Ishikawa (cell line): ENCODE results near the gene CEP78.

Source experiments
- CEBPB ChIP-seq: IDR thresholded peaks from 2 replicates; pipeline ENCODE4 v1.6.1; 2012
- CREB1 ChIP-seq: IDR thresholded peaks from 2 replicates; pipeline ENCODE4 v1.6.1; 2012; ENCODE audit warnings: low read depth
- EGR1 ChIP-seq: IDR thresholded peaks from 2 replicates; pipeline ENCODE4 v1.6.1; 2012
- EP300 ChIP-seq: IDR thresholded peaks from 2 replicates; pipeline ENCODE4 v1.6.1; 2012; ENCODE audit warnings: borderline replicate concordance
- FOXM1 ChIP-seq: IDR thresholded peaks from 2 replicates; pipeline ENCODE4 v1.6.1; 2012; ENCODE audit warnings: low read depth, borderline replicate concordance
- NFIC ChIP-seq: IDR thresholded peaks from 2 replicates; pipeline ENCODE4 v1.6.1; 2012
- RAD21 ChIP-seq: IDR thresholded peaks from 2 replicates; pipeline ENCODE4 v1.6.1; 2012; ENCODE audit warnings: low read depth
- TAF1 ChIP-seq: IDR thresholded peaks from 2 replicates; pipeline ENCODE4 v1.6.1; 2012; ENCODE audit warnings: low read depth, mild to moderate bottlenecking
- TCF12 ChIP-seq: IDR thresholded peaks from 2 replicates; pipeline ENCODE4 v1.6.1; 2012; ENCODE audit warnings: low read depth
- TEAD4 ChIP-seq: IDR thresholded peaks from 2 replicates; pipeline ENCODE4 v1.6.1; 2012
- YY1 ChIP-seq: IDR thresholded peaks from 2 replicates; pipeline ENCODE4 v1.6.1; 2012; ENCODE audit warnings: low read depth
- ZBTB7A ChIP-seq: IDR thresholded peaks from 2 replicates; pipeline ENCODE4 v1.6.1; 2012; ENCODE audit warnings: low read depth
- TF ChIP-seq, protein P1 (sequence below): IDR thresholded peaks from 2 replicates; pipeline ENCODE4 v1.6.1; 2012; ENCODE audit warnings: low read depth, mild to moderate bottlenecking
- TF ChIP-seq, protein P2 (sequence below): IDR thresholded peaks from 2 replicates; pipeline ENCODE4 v1.6.1; 2012
- TF ChIP-seq, protein P3 (sequence below): IDR thresholded peaks from 2 replicates; pipeline ENCODE4 v1.6.1; 2012

The CEP78 gene

DNA sequence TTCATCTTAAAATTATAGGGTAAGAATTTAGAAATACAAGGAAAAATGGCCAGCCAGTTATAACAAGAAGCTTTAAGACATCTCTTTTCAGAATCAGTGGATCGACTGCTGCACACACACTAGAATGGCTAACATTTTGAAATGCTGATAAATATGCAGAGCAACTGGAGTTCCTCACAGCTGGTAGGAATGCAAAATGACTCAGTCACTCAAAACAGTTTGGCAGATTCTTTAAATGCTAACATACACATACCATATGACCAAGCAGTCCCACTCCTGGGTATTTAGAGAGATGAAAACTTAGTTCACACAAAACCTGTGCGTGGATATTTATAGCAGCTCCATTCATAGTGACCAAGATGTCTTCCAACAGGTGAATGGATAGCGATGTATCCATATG, 37.9 kb downstream of the CEP78 start:
- no peak for TF ChIP-seq CREB1
- no peak for TF ChIP-seq EGR1
- no peak for TF ChIP-seq ZBTB7A
- TF ChIP-seq YY1: no peak
- TF ChIP-seq TEAD4: no peak
- TF ChIP-seq, protein P1, sequence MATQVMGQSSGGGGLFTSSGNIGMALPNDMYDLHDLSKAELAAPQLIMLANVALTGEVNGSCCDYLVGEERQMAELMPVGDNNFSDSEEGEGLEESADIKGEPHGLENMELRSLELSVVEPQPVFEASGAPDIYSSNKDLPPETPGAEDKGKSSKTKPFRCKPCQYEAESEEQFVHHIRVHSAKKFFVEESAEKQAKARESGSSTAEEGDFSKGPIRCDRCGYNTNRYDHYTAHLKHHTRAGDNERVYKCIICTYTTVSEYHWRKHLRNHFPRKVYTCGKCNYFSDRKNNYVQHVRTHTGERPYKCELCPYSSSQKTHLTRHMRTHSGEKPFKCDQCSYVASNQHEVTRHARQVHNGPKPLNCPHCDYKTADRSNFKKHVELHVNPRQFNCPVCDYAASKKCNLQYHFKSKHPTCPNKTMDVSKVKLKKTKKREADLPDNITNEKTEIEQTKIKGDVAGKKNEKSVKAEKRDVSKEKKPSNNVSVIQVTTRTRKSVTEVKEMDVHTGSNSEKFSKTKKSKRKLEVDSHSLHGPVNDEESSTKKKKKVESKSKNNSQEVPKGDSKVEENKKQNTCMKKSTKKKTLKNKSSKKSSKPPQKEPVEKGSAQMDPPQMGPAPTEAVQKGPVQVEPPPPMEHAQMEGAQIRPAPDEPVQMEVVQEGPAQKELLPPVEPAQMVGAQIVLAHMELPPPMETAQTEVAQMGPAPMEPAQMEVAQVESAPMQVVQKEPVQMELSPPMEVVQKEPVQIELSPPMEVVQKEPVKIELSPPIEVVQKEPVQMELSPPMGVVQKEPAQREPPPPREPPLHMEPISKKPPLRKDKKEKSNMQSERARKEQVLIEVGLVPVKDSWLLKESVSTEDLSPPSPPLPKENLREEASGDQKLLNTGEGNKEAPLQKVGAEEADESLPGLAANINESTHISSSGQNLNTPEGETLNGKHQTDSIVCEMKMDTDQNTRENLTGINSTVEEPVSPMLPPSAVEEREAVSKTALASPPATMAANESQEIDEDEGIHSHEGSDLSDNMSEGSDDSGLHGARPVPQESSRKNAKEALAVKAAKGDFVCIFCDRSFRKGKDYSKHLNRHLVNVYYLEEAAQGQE: no peak
- TF ChIP-seq RAD21: no peak
- TF ChIP-seq, protein P2, sequence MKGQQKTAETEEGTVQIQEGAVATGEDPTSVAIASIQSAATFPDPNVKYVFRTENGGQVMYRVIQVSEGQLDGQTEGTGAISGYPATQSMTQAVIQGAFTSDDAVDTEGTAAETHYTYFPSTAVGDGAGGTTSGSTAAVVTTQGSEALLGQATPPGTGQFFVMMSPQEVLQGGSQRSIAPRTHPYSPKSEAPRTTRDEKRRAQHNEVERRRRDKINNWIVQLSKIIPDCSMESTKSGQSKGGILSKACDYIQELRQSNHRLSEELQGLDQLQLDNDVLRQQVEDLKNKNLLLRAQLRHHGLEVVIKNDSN: no peak
- no peak for TF ChIP-seq TCF12
- TF ChIP-seq, protein P3, sequence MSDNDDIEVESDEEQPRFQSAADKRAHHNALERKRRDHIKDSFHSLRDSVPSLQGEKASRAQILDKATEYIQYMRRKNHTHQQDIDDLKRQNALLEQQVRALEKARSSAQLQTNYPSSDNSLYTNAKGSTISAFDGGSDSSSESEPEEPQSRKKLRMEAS: no peak
- TF ChIP-seq CEBPB: no peak
- TF ChIP-seq NFIC: no peak
- TF ChIP-seq EP300: no peak

DNA sequence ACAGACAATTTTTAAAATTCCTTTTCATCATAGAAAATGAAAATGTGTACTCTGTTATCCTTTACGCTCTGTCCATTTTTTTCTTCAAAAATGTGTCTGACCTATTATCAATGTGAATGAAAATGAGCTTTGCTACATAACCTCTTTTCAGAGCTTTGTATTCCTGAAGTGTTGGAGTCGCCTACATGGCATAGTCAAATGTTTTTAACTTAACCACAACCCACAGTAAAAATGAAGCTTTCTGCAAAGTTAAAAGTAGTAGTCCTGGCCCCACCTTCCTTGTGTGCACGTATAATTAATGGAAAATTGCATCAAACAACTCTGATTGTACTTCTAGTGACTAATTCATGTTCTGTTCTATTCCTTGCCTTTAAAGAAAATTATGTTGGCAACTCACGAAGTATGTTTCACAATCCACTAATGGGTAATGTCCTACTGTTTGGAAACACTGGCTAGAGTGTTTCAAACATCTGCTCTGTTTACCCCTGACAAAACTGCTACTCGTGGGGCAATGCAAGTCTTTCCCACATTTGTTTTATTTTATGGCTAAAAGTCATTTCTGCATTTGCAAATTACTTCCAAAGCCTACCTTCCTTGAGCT, 42.4 kb downstream of the CEP78 start:
- TF ChIP-seq CEBPB (no peak), YY1 (no peak), ZBTB7A (no peak), CREB1 (no peak), TCF12 (no peak), RAD21 (no peak), TEAD4 (no peak), TAF1 (no peak), FOXM1 (no peak), EGR1 (no peak), NFIC (no peak), EP300 (no peak)
- TF ChIP-seq, protein P3: no peak
- TF ChIP-seq, protein P1: no peak
- TF ChIP-seq, protein P2: no peak

DNA sequence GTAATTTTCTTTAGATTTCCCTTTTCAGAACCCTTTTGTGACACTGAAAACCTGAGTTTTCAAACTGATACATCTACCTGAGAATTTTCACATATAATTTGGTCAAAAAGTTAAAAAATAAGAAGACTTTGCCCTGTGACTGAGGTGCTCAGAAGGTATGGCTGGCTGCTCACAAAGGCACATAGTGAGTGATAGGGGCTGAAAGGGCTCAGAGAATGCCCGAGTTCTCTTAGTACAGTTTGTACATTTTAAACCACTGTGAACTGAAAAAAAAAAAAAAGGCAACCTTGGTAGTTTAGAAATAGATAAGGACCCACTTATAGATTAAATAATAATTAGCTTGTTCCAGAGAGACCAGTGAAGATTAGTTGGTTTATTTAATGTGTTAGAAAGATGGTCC, 42.9 kb downstream of the CEP78 start:
- no peak for TF ChIP-seq YY1
- no peak for TF ChIP-seq EP300
- no peak for TF ChIP-seq TEAD4
- no peak for TF ChIP-seq ZBTB7A
- no peak for TF ChIP-seq TAF1
- TF ChIP-seq, protein P2: no peak
- TF ChIP-seq TCF12: no peak
- TF ChIP-seq, protein P1: no peak

DNA sequence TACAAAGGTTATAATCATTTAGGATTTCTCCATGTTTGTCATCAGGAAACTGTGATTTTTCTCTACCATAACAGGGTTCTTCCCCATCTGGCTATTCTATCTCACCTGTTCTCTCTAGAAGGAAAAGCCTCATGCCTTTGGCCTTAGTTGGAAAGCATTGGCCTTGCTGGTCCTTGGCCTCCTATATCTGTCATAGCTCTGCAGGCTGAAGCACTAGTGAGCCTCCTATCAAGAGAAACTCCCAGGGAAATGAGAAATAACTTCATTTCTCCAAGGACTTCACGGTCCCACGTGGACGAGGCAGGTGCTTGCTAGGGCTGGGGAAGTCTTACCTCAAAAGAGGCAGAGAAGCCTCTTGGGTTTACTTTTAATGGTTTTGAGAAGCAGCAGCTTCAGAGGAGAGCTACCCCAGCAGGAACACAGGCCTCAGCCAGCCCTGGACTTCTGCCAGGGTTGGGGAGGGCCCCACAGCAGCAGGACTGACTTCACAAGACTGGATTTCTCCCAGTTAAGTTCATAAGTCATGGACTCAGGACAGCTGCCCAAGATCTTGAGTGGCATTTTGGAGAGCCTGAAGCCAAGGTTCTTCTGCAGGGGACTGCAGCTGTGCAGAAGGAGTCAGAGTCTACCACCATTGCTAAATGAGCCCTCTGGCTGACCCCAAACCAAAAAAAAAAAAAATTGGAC, 45.2 kb downstream of the CEP78 start:
- TF ChIP-seq YY1 (no peak), EP300 (peak; percentile 38; the same call in 1 of the 2 replicates), CEBPB (no peak), TAF1 (no peak), CREB1 (no peak), FOXM1 (no peak), NFIC (peak; percentile 87), TEAD4 (peak; percentile 30; the same call in 1 of the 2 replicates), EGR1 (no peak), TCF12 (peak; percentile 44; the same call in 1 of the 2 replicates), ZBTB7A (no peak), RAD21 (0 out of 2 replicates have a peak, but pooled peaks have one; percentile 5)
- TF ChIP-seq, protein P2: no peak
- TF ChIP-seq, protein P1: no peak
- TF ChIP-seq, protein P3: no peak
